GM23338 (cell line): Measurements from ENCODE around the gene HEMK1. TPM values are rescaled to one million over a fixed set of nuclear protein-coding genes. Genes with fewer than 3 reads are reported as not detected.

Experiments used
- ATAC-seq: fragments of 200-7000 bp; cut with Tn5 transposase; 3 replicates; pipeline ENCODE4 v1.9.1; 2020
- DNase-seq: peaks from one replicate; pipeline ENCODE4 v3.0.0-alpha.2; 2015; ENCODE audit warnings: low spot score
- H2AFZ ChIP-seq: fragments of 200-600 bp; sonication (generic); 2 replicates; pipeline ENCODE4 v1.8.0; 2016; ENCODE audit warnings: antibody characterized with exemption, mild to moderate bottlenecking, moderate library complexity
- H3F3A ChIP-seq: fragments of 200-600 bp; sonication (generic); replicated peaks from 2 replicates; pipeline ENCODE4 v1.8.0; 2017; ENCODE audit warnings: antibody characterized with exemption, mixed run types, low read depth
- H3K27ac ChIP-seq: fragments of 200-600 bp; sonication (generic); 2 replicates; pipeline ENCODE4 v1.6.1; 2016; ENCODE audit warnings: low read depth
- H3K27me3 ChIP-seq: fragments of 200-600 bp; sonication (generic); 2 replicates; pipeline ENCODE4 v1.8.0; 2016; ENCODE audit warnings: mild to moderate bottlenecking, mixed run types, moderate library complexity; ENCODE audit not compliant: insufficient read depth
- H3K36me3 ChIP-seq: fragments of 200-600 bp; sonication (generic); 2 replicates; pipeline ENCODE4 v1.8.0; 2016; ENCODE audit warnings: mild to moderate bottlenecking; ENCODE audit not compliant: insufficient read depth
- H3K4me1 ChIP-seq: fragments of 200-600 bp; sonication (generic); 2 replicates; pipeline ENCODE4 v1.8.0; 2016; ENCODE audit warnings: mild to moderate bottlenecking, moderate library complexity; ENCODE audit not compliant: insufficient read depth
- H3K4me2 ChIP-seq: fragments of 200-600 bp; sonication (generic); 2 replicates; pipeline ENCODE4 v1.7.1; 2017; ENCODE audit warnings: mixed run types
- H3K4me3 ChIP-seq: fragments of 200-600 bp; sonication (generic); 2 replicates; pipeline ENCODE4 v1.6.1; 2016; ENCODE audit warnings: mixed run types
- H3K79me2 ChIP-seq: fragments of 200-600 bp; sonication (generic); replicated peaks from 2 replicates; pipeline ENCODE4 v1.8.0; 2017; ENCODE audit warnings: mild to moderate bottlenecking; ENCODE audit not compliant: insufficient read depth
- H3K9me2 ChIP-seq: fragments of 200-600 bp; sonication (generic); 2 replicates; pipeline ENCODE4 v1.8.0; 2017; ENCODE audit not compliant: insufficient read depth
- H4K20me1 ChIP-seq: fragments of 200-600 bp; sonication (generic); replicated peaks from 2 replicates; pipeline ENCODE4 v1.8.0; 2017; ENCODE audit warnings: mild to moderate bottlenecking; ENCODE audit not compliant: insufficient read depth
- H3K27ac Mint-ChIP-seq: 2 replicates; pipeline ENCODE4 v1.8.0; 2020; ENCODE audit warnings: inconsistent platforms, mild to moderate bottlenecking, moderate library complexity, mixed read lengths
- H3K27me3 Mint-ChIP-seq: 3 replicates; pipeline ENCODE4 v1.8.0; 2022; ENCODE audit warnings: low read depth, mild to moderate bottlenecking, moderate library complexity, mixed read lengths, inconsistent platforms; ENCODE audit not compliant: insufficient read depth, poor library complexity
- H3K36me3 Mint-ChIP-seq: 3 replicates; pipeline ENCODE4 v1.8.0; 2021; ENCODE audit warnings: low read depth, mild to moderate bottlenecking, inconsistent platforms, moderate library complexity, mixed read lengths
- H3K4me1 Mint-ChIP-seq: 3 replicates; pipeline ENCODE4 v1.8.0; 2020; ENCODE audit warnings: mild to moderate bottlenecking, inconsistent platforms, mixed read lengths
- H3K4me3 Mint-ChIP-seq: 3 replicates; pipeline ENCODE4 v1.8.0; 2021; ENCODE audit warnings: moderate library complexity, mild to moderate bottlenecking, inconsistent platforms, mixed read lengths
- H3K9me3 Mint-ChIP-seq: 3 replicates; pipeline ENCODE4 v1.8.0; 2020; ENCODE audit warnings: moderate library complexity, mild to moderate bottlenecking, inconsistent platforms, mixed read lengths
- CREB1 ChIP-seq: fragments of 250-450 bp; sonication (Bioruptor Pico); IDR thresholded peaks from 2 replicates; pipeline ENCODE4 v1.5.0; 2020; ENCODE audit warnings: low read depth, mild to moderate bottlenecking, moderate library complexity
- CTCF ChIP-seq, 2 experiments: fragments of 200-600 bp in 1 of 2; sonication (generic) in 1 of 2; conservative IDR thresholded peaks; 2 replicates each; pipeline versions ENCODE4 v1.5.1 to v1.6.1; 2016 to 2017; ENCODE audit warnings: antibody characterized with exemption in 2 of 2, low read depth in 2 of 2, mild to moderate bottlenecking in 2 of 2, moderate library complexity in 1 of 2
- EZH2 ChIP-seq: fragments of 200-600 bp; sonication (generic); IDR thresholded peaks from one replicate; pipeline ENCODE4 v1.8.0; 2017; ENCODE audit warnings: antibody characterized with exemption, mild to moderate bottlenecking, low read depth; ENCODE audit not compliant: unreplicated experiment
- EZH2phosphoT487 ChIP-seq: fragments of 200-600 bp; sonication (generic); IDR thresholded peaks from one replicate; pipeline ENCODE4 v1.8.1; 2018; ENCODE audit warnings: antibody characterized with exemption; ENCODE audit not compliant: unreplicated experiment
- JUNB ChIP-seq: IDR thresholded peaks from one replicate; pipeline ENCODE4 v1.6.1; 2016; ENCODE audit warnings: antibody characterized with exemption; ENCODE audit not compliant: unreplicated experiment
- NANOG ChIP-seq: IDR thresholded peaks from 2 replicates; pipeline ENCODE4 v1.6.1; 2016; ENCODE audit warnings: antibody characterized with exemption, borderline replicate concordance
- POLR2AphosphoS5 ChIP-seq: IDR thresholded peaks from 2 replicates; pipeline ENCODE4 v1.6.1; 2016; ENCODE audit warnings: antibody characterized with exemption, low read depth
- STAT1 ChIP-seq: IDR thresholded peaks from one replicate; pipeline ENCODE4 v1.6.1; 2016; ENCODE audit warnings: antibody characterized with exemption; ENCODE audit not compliant: unreplicated experiment
- ZNF114 ChIP-seq: fragments of 250-450 bp; sonication (Bioruptor Pico); IDR thresholded peaks from 2 replicates; pipeline ENCODE4 v1.5.0; 2020; ENCODE audit warnings: mild to moderate bottlenecking, moderate library complexity
- ZNF331 ChIP-seq: fragments of 250-450 bp; sonication (Bioruptor Pico); IDR thresholded peaks from 2 replicates; pipeline ENCODE4 v1.5.0; 2020; ENCODE audit warnings: low read depth, mild to moderate bottlenecking, moderate library complexity
- ZNF462 ChIP-seq: fragments of 250-450 bp; sonication (Bioruptor Pico); IDR thresholded peaks from 2 replicates; pipeline ENCODE4 v1.5.0; 2020; ENCODE audit warnings: mild to moderate bottlenecking, moderate library complexity
- polyA plus RNA-seq: library from polyadenylated mRNA; unstranded; fragments of >200 nt; fragmentation: Nextera tagmentation; extraction: Ambion mirVana; gene quantifications from 2 replicates; pipeline ENCODE4 v1.2.1, GENCODE V29; 2016
- total RNA-seq: library from RNA; depleted of rRNA; stranded (reverse); fragments of >200 nt; shearing (Covaris generic); gene quantifications from 2 replicates; pipeline ENCODE4 v1.2.3, GENCODE V29; 2014
- TF ChIP-seq, protein P1 (sequence below): IDR thresholded peaks from 2 replicates; pipeline ENCODE4 v1.6.1; 2016; ENCODE audit warnings: antibody characterized with exemption
- TF ChIP-seq, protein P2 (sequence below): IDR thresholded peaks from one replicate; pipeline ENCODE4 v1.6.1; 2018; ENCODE audit warnings: antibody characterized with exemption; ENCODE audit not compliant: unreplicated experiment

The HEMK1 gene
- total and polyA plus RNA-seq, 2 experiments from 2014 or later, result 5.6 to 10.1 TPM

DNA sequence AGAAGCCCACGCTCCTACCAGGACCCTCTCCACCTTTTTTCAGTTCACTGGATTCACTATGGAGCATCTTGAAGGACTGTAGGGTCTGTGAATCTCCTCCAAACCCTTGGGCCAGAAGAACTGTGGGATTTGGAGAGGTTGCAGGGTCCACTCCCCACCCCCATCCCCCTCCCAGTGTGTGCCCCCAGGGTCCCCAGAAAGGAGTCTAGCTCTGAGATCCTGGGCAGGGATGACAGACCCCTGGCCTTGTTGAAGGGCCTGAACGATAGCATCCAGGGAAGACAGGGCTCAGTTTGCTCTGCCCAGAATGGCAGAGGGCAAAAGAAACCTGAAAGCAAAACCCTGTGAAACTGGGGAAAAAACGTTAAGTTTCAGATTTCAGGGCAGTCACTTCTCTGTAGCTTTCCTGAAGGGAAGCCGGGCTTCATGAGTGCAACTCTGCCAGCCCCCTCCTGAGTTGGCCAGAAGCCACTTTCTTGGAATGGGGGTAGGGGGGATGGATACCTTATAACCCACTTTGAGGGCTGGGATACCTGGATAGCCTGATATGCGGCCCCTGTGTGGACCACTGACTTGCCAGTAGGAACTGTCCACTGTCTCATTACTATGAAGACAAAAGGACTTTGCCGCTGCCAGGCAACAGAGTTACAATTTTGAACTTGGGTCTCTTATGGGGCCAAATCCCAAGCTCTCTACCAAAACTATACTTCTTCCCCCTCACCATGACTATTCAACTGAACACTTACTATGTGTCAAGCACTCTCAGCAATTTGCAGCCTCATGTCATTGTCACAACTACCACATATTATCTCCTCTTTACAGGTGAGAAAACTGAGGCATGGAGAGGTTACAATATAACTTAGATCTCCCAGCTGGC, 43.9 kb downstream of the HEMK1 start:
- Histone ChIP-seq H3K4me2 (peak overlapping the region; percentile 92; the same call in 1 of the 2 replicates), H2AFZ (no peak overlapping the region), H3K79me2 (peaks cover 5% of the 10 kb centered on the region; the same call in 1 of the 2 replicates), H3K4me3 (no peak overlapping the region), H3K9me2 (no peaks in the 10 kb centered on the region), H3K36me3 (no peaks in the 10 kb centered on the region), H3K27ac (no peak overlapping the region), H4K20me1 (peaks cover 6% of the 10 kb centered on the region), H3K4me1 (peaks cover 19% of the 10 kb centered on the region), H3K27me3 (peaks cover 37% of the 10 kb centered on the region), H3F3A (peaks cover 14% of the 10 kb centered on the region)
- no peak for DNase-seq
- H3K9me3 Mint-ChIP-seq, result no peaks in the 10 kb centered on the region
- ATAC-seq, result no peak
- H3K36me3 Mint-ChIP-seq, result no peaks in the 10 kb centered on the region; the same call in 2 of the 3 replicates
- H3K27me3 Mint-ChIP-seq, result peaks cover 52% of the 10 kb centered on the region
- H3K27ac Mint-ChIP-seq, result no peak overlapping the region
- no peak for TF ChIP-seq CREB1 (CRISPR knock-in tag)
- TF ChIP-seq, protein P1, sequence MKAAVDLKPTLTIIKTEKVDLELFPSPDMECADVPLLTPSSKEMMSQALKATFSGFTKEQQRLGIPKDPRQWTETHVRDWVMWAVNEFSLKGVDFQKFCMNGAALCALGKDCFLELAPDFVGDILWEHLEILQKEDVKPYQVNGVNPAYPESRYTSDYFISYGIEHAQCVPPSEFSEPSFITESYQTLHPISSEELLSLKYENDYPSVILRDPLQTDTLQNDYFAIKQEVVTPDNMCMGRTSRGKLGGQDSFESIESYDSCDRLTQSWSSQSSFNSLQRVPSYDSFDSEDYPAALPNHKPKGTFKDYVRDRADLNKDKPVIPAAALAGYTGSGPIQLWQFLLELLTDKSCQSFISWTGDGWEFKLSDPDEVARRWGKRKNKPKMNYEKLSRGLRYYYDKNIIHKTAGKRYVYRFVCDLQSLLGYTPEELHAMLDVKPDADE, result no peak
- no peak for TF ChIP-seq CTCF (conservative IDR thresholded peaks at IDR 0.05; ENCODE audit: low read depth in 2 of 2)
- no peak for TF ChIP-seq STAT1
- TF ChIP-seq NANOG, result no peak
- TF ChIP-seq POLR2AphosphoS5, result no peak
- TF ChIP-seq JUNB, result no peak
- TF ChIP-seq ZNF462 (CRISPR knock-in tag), result no peak
- TF ChIP-seq ZNF331, result no peak
- TF ChIP-seq, protein P2, sequence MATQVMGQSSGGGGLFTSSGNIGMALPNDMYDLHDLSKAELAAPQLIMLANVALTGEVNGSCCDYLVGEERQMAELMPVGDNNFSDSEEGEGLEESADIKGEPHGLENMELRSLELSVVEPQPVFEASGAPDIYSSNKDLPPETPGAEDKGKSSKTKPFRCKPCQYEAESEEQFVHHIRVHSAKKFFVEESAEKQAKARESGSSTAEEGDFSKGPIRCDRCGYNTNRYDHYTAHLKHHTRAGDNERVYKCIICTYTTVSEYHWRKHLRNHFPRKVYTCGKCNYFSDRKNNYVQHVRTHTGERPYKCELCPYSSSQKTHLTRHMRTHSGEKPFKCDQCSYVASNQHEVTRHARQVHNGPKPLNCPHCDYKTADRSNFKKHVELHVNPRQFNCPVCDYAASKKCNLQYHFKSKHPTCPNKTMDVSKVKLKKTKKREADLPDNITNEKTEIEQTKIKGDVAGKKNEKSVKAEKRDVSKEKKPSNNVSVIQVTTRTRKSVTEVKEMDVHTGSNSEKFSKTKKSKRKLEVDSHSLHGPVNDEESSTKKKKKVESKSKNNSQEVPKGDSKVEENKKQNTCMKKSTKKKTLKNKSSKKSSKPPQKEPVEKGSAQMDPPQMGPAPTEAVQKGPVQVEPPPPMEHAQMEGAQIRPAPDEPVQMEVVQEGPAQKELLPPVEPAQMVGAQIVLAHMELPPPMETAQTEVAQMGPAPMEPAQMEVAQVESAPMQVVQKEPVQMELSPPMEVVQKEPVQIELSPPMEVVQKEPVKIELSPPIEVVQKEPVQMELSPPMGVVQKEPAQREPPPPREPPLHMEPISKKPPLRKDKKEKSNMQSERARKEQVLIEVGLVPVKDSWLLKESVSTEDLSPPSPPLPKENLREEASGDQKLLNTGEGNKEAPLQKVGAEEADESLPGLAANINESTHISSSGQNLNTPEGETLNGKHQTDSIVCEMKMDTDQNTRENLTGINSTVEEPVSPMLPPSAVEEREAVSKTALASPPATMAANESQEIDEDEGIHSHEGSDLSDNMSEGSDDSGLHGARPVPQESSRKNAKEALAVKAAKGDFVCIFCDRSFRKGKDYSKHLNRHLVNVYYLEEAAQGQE, result no peak
- no peak for TF ChIP-seq EZH2
- no peak for TF ChIP-seq EZH2phosphoT487
- TF ChIP-seq ZNF114 (CRISPR knock-in tag), result no peak
- H3K4me3 Mint-ChIP-seq, result peak overlapping the region; percentile 77
- peaks cover 24% of the 10 kb centered on the region for H3K4me1 Mint-ChIP-seq
